Cerebellar nuclear complex (tissue), 1 donor: Measurements from ENCODE around the gene CCDC183.

Experiments
- DNase-seq, 2 experiments: peaks; one replicate each; lab custom pipeline; 2025; lab: John Stamatoyannopoulos, UW

Gene CCDC183

DNA sequence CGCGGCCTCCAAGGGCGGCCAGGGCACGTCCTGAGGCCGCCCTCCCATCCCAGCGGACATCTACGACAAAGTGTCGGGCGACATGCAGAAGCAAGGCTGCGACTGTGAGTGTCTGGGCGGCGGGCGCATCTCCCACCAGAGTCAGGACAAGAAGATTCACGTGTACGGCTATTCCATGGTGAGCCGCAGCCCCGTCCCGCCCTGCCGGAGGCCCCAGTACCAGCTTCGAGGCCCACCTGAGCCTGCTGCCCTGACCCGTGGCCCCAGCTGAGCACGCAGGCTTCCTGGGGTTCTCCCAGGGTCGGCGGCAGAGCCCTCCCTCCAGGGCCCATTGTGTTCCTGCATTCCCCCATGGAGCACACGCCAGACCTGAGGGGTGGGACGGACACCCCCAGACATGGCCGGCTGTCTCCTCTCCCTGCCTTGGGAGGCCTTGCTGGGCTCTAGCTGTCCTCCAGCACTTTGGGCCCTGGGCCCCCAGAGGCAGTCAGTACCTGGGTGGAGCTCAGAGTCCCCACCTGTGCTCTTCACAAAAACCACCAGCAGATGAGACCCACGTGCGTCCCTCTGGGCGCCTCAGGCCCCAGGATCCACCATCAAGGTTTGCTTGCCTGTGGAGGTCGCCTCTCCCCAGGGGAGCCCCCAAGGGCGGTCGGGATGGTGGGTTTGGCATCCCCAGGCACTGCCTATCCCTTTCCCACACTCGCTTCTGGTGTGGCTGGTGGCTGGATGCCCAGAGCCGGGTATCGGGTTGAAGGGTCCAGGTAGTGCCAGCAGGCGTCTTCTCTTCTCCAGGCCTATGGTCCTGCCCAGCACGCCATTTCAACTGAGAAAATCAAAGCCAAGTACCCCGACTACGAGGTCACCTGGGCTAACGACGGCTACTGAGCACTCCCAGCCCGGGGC lies 54.1 kb downstream of the CCDC183 start:
- DNase-seq, result no peak

DNA sequence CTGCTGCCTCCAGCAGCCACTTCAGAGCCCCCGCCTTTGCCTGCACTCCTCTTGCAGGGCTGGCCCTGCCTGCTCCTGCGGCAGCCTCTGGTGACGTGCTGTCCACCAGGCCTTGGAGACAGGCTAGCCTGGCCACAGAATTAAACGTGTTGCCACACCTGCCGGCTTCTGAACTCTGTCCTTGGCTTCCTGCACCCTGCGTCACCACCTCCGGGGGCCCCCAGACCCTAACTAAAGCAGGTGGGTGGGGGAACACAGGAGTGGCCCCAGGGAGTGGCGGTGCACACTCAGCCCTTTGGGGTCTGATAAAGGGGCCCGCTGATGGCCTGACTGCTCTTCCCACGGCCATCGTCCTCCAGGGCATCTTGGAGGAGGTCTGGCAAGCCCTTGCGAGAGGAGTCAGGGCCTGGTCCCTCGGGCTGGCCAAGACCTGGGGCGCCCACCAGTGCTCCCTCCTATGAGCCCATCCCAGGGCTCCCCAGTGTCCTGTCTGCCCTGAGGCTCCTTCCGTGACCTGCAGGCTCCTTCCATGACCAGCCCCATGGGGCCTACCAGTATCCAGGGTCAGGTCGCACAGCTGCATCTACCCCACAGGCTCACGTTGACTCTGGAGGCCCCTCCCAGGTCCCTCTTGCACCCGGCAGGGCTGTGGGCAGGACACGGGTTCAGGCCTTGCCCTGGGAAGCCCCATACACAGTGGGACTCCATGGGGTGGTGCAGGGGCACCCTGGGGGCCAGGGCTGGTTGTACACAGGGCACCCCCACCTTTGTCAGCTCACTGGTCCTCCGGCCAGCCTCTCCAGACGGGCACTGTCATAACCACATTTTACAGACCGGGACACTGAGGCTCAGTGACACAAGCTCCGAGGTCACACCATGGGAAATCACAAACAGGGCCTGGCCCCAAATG lies 55.0 kb downstream of the CCDC183 start:
- DNase-seq, result no peak

DNA sequence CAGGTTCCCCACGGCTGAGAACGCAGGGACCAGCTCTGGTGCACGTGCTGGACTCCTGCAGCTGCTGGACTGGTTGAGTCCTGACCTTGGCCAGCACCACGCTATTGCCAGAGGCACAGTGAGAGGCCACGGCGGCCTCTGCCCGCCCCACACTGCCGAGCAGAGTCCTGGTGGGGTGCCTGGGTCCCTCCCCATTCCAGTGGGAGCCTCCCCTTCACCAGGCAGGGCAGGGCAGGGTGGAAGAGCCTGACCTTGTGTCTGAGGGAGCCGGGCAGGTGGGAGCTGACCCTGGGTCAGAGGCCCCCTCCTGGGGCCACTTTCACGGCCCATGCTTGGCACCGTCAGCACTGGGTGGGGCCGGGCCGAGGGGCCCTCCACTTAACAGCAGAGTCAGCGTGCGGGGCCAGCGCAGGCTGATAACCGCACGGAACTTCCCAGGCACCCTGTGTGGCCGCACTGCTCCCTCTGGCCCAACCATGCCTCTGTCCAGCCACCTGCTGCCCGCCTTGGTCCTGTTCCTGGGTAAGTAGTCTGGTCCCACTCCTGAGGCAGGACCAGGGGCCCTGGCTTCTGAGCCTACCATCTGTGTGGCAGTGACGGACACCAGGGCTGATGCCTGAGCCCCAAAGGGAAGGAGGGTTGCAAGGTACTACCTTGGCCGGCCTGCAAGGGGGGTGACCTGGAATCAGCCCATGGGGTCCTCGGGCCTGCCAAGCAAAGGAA lies 56.0 kb downstream of the CCDC183 start, which contains the start of gene MAMDC4:
Gene MAMDC4 (plus strand): TSS at position 406 of the 723 bp plus-strand sequence. CDS start 71 bp downstream, at position 477.
- DNase-seq, result no peak

DNA sequence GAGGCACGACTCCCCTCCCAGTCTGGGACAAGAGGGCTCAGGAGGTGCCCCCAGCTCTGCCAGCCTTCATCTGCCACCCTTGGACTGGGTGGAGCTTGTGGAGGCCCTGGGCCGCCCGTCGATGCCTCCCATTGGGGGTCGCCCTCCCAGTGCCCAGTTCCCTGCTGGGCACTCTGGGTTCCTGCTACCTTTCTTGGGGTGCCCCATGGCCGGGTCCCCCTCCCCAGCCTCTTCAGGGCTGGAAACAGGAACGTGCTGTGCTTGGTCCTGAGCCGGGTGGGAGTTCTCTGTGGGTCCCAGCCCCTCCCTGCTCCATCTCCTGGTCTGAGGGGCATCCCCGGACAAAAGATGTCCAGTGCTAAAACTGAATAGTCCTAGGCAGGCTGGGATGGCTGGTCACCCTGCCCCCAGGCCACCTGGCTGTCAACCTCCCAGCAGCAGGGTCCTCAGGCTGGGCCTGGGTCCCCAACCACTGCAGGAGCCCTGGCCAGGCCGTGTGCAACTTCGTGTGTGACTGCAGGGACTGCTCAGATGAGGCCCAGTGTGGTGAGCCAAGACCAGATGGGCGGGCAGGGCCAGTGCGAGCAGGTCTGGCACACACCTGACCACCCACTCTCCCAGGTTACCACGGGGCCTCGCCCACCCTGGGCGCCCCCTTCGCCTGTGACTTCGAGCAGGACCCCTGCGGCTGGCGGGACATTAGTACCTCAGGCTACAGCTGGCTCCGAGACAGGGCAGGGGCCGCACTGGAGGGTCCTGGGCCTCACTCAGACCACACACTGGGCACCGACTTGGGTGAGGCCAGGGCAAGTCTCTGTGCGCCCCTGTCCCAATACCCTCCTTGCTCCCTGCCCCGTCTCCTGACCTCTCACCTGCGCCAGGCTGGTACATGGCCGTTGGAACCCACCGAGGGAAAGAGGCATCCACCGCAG lies 56.8 kb downstream of the CCDC183 start:
- no peak for DNase-seq

DNA sequence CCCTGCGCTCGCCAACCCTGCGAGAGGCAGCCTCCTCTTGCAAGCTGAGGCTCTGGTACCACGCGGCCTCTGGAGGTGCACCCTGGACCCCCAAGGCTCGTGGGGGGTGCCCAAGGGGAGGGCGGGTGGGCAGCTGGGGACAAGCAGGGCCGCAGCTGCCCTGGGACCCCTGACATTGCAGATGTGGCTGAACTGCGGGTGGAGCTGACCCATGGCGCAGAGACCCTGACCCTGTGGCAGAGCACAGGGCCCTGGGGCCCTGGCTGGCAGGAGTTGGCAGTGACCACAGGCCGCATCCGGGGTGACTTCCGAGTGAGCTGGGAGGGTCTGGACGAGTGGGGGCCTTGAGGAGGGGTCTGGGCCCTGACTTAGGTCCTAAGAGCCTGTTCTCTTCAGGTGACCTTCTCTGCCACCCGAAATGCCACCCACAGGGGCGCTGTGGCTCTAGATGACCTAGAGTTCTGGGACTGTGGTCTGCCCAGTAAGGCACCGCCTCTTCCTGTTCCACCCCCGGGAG lies 57.5 kb downstream of the CCDC183 start:
- no peak for DNase-seq

DNA sequence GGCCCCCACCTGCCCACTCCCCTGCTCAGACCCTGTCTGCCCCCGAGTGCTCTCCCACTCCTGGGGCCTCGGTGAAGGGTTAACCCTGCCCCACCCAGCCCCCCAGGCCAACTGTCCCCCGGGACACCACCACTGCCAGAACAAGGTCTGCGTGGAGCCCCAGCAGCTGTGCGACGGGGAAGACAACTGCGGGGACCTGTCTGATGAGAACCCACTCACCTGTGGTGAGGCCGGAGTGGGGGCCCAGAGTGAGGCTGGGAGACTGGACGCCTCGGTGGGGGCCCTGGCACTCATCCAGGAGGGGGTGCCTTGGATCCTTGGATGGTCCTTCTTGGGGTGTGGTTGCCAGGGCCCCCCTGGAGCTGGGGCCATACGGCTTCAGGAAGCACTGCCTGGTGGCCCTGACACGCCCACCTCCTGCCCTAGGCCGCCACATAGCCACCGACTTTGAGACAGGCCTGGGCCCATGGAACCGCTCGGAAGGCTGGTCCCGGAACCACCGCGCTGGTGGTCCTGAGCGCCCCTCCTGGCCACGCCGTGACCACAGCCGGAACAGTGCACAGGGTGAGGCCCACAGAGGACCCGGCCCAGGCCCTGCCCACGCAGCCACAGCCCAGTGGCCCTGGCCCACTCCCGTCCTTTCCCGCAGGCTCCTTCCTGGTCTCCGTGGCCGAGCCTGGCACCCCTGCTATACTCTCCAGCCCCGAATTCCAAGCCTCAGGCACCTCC lies 58.1 kb downstream of the CCDC183 start:
- DNase-seq, result no peak

DNA sequence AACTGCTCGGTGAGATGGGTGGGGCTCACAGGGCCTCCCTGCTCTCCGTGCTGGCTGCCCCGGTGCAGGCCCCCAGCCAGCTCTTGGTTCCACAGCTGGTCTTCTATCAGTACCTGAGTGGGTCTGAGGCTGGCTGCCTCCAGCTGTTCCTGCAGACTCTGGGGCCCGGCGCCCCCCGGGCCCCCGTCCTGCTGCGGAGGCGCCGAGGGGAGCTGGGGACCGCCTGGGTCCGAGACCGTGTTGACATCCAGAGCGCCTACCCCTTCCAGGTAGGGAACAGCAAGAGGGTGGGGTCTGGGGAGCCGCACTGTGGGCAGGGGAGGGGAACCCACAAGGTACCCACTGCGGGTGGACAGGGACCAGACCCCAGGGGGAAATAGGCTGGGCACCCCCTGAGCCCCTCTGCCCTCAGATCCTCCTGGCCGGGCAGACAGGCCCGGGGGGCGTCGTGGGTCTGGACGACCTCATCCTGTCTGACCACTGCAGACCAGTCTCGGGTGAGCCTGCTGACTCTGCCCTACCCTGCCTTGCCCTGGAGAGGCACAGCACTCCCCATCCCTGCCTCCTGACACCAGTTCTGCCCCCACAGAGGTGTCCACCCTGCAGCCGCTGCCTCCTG lies 58.8 kb downstream of the CCDC183 start:
- DNase-seq, result no peak

DNA sequence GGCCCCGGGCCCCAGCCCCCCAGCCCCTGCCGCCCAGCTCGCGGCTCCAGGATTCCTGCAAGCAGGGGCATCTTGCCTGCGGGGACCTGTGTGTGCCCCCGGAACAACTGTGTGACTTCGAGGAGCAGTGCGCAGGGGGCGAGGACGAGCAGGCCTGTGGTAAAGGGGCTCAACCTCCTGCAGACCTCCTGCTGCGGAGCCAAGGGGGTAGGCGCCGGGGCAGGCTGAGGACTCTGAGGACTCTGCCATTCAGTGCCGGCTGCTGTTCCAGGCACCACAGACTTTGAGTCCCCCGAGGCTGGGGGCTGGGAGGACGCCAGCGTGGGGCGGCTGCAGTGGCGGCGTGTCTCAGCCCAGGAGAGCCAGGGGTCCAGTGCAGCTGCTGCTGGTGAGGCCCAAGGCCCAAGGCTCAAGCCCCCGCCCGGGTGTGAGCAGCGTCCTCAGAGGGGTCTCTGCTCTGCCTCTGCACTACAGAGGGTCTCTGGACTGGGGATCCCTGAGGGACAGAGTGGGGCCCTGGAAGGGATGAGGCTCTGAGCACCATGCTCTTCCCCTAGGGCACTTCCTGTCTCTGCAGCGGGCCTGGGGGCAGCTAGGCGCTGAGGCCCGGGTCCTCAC lies 59.4 kb downstream of the CCDC183 start:
- DNase-seq, result no peak

DNA sequence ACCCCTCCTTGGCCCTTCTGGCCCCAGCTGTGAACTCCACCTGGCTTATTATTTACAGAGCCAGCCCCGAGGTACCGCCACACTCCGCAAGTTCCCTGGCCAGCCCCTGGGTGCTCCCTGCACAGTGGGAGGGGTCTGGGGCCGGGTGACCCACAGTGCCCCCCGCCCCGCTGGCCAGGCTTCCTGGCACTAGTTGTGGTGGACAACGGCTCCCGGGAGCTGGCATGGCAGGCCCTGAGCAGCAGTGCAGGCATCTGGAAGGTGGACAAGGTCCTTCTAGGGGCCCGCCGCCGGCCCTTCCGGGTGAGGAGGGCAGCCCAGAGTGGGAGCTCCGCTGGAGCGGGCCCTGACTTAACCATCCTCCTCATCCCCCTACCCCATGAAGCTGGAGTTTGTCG lies 59.9 kb downstream of the CCDC183 start:
- no peak for DNase-seq

DNA sequence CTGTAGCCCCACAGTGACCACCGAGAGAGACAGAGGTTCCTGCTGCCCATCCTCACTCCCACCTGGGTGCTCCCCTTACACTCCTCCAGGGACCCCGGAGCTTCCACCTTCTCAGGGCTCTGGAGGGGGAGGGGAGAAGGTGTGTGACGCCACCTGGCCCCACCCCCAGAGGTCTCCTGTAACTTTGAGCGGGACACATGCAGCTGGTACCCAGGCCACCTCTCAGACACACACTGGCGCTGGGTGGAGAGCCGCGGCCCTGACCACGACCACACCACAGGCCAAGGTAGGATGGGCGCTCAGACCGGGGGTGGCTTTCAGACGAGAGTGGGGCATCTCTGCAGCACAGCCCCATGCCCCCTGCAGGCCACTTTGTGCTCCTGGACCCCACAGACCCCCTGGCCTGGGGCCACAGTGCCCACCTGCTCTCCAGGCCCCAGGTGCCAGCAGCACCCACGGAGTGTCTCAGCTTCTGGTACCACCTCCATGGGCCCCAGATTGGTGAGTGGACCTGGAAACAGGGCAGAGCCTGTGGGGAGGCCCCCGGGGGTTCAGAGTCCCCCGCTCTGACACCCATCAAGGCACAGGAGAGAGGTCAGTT lies 60.5 kb downstream of the CCDC183 start:
- DNase-seq, result no peak

DNA sequence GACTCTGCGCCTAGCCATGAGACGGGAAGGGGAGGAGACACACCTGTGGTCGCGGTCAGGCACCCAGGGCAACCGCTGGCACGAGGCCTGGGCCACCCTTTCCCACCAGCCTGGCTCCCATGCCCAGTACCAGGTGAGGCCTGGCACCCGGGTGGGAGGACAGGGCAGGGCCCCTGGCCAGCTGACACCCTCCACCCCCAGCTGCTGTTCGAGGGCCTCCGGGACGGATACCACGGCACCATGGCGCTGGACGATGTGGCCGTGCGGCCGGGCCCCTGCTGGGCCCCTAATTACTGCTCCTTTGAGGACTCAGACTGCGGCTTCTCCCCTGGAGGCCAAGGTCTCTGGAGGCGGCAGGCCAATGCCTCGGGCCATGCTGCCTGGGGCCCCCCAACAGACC lies 61.0 kb downstream of the CCDC183 start:
- DNase-seq, result no peak
